ENCODE results near the gene OBI1. TPM values are rescaled to one million over a fixed set of nuclear protein-coding genes. Genes with fewer than 3 reads are reported as not detected.

Gene OBI1
- total RNA-seq, 1 experiment from 2014 or later: 7.9 TPM

- no peaks in the 10 kb centered on the region for H3K36me3 ChIP-seq (ENCODE audit: low read depth, low read length)
- H3K4me1 ChIP-seq (ENCODE audit: insufficient read depth, low read length): no peaks in the 10 kb centered on the region
- TF ChIP-seq EZH2 (IDR thresholded peaks at IDR 0.05; ENCODE audit: low read length, unreplicated experiment): no peak
- no peak for TF ChIP-seq CTCF (conservative IDR thresholded peaks at IDR 0.05; ENCODE audit: low read depth, low read length)
- no peak for TF ChIP-seq EZH2phosphoT487 (IDR thresholded peaks at IDR 0.05; ENCODE audit: borderline replicate concordance, low read length)
- H3K79me2 ChIP-seq (ENCODE audit: low read length): no peaks in the 10 kb centered on the region
- H3K27ac ChIP-seq (ENCODE audit: low read length): no peak overlapping the region
- no peak for ATAC-seq
- H2AFZ ChIP-seq (ENCODE audit: low read length): no peak overlapping the region
- H3K4me2 ChIP-seq (ENCODE audit: low read length): no peak overlapping the region
- H3K4me3 ChIP-seq (ENCODE audit: low read length): no peak overlapping the region
- ChIA-PET CTCF (no interaction called here), POLR2A (ENCODE audit: unreplicated experiment) (no interaction called here)
- H3K27me3 ChIP-seq (ENCODE audit: low read length): peaks cover 29% of the 10 kb centered on the region
- no peak overlapping the region for H3K9ac ChIP-seq (ENCODE audit: low read length)
- H3K9me3 ChIP-seq (ENCODE audit: low read length): no peaks in the 10 kb centered on the region
- no TSS peak for BruUV-seq (replicated peaks)
- no peak for DNase-seq
- H3K9me2 ChIP-seq (replicated peaks; ENCODE audit: low read length): no peaks in the 10 kb centered on the region
- H4K20me1 ChIP-seq (ENCODE audit: low read length): no peaks in the 10 kb centered on the region
- no peaks in the 10 kb centered on the region for H3F3A ChIP-seq (ENCODE audit: low read length, unreplicated experiment)
- intact Hi-C loops (cut with micrococcal nuclease): no loop called here
Measured at GRCh38 chr13:78576261-78576660, 82.7 kb downstream of the OBI1 start.

- Histone ChIP-seq H3K9me3 (ENCODE audit: low read length) (no peaks in the 10 kb centered on the region), H3K27ac (ENCODE audit: low read length) (no peak overlapping the region), H3K36me3 (ENCODE audit: low read depth, low read length) (no peaks in the 10 kb centered on the region), H3K79me2 (ENCODE audit: low read length) (no peaks in the 10 kb centered on the region), H3K9me2 (replicated peaks; ENCODE audit: low read length) (no peaks in the 10 kb centered on the region), H3K4me3 (ENCODE audit: low read length) (no peak overlapping the region), H3K4me1 (ENCODE audit: insufficient read depth, low read length) (no peaks in the 10 kb centered on the region), H3K4me2 (ENCODE audit: low read length) (no peak overlapping the region), H3K9ac (ENCODE audit: low read length) (no peak overlapping the region), H3F3A (ENCODE audit: low read length, unreplicated experiment) (no peaks in the 10 kb centered on the region), H4K20me1 (ENCODE audit: low read length) (no peaks in the 10 kb centered on the region), H2AFZ (ENCODE audit: low read length) (no peak overlapping the region), H3K27me3 (ENCODE audit: low read length) (peaks cover 18% of the 10 kb centered on the region)
- no TSS peak for BruUV-seq (replicated peaks)
- TF ChIP-seq CTCF (conservative IDR thresholded peaks at IDR 0.05; ENCODE audit: low read depth, low read length) (no peak), EZH2phosphoT487 (IDR thresholded peaks at IDR 0.05; ENCODE audit: borderline replicate concordance, low read length) (no peak)
- ATAC-seq (no peak), DNase-seq (no peak)
- intact Hi-C loops (cut with micrococcal nuclease): no loop called here
- ChIA-PET POLR2A (ENCODE audit: unreplicated experiment) (no interaction called here), CTCF (no interaction called here)
Measured at GRCh38 chr13:78572459-78572858, 86.5 kb downstream of the OBI1 start.

- no peaks in the 10 kb centered on the region for H4K20me1 ChIP-seq (ENCODE audit: low read length)
- no peak overlapping the region for H3K9ac ChIP-seq (ENCODE audit: low read length)
- no peaks in the 10 kb centered on the region for H3F3A ChIP-seq (ENCODE audit: low read length, unreplicated experiment)
- TF ChIP-seq EZH2 (IDR thresholded peaks at IDR 0.05; ENCODE audit: low read length, unreplicated experiment) (no peak), CTCF (conservative IDR thresholded peaks at IDR 0.05; ENCODE audit: low read depth, low read length) (no peak), EZH2phosphoT487 (IDR thresholded peaks at IDR 0.05; ENCODE audit: borderline replicate concordance, low read length) (no peak)
- H3K27me3 ChIP-seq (ENCODE audit: low read length): peaks cover 15% of the 10 kb centered on the region
- H3K79me2 ChIP-seq (ENCODE audit: low read length): no peaks in the 10 kb centered on the region
- no peak overlapping the region for H2AFZ ChIP-seq (ENCODE audit: low read length)
- H3K9me3 ChIP-seq (ENCODE audit: low read length): no peaks in the 10 kb centered on the region
- POLR2A ChIA-PET (ENCODE audit: unreplicated experiment): no interaction called here
- no peaks in the 10 kb centered on the region for H3K4me1 ChIP-seq (ENCODE audit: insufficient read depth, low read length)
- CTCF ChIA-PET: no interaction called here
- no peak overlapping the region for H3K27ac ChIP-seq (ENCODE audit: low read length)
- no TSS peak for BruUV-seq (replicated peaks)
- no peak for DNase-seq
- H3K9me2 ChIP-seq (replicated peaks; ENCODE audit: low read length): no peaks in the 10 kb centered on the region
- intact Hi-C loops (cut with micrococcal nuclease): no loop called here
- H3K36me3 ChIP-seq (ENCODE audit: low read depth, low read length): no peaks in the 10 kb centered on the region
- ATAC-seq: no peak
- no peak overlapping the region for H3K4me3 ChIP-seq (ENCODE audit: low read length)
- H3K4me2 ChIP-seq (ENCODE audit: low read length): no peak overlapping the region
Measured at GRCh38 chr13:78569029-78569428, 89.9 kb downstream of the OBI1 start.

Measured in PC-3 (cell line).